ENCODE measurements around the gene PDLIM1.

The PDLIM1 gene

GRCh38 chr10:95201736-95202135 is 89.1 kb downstream of the PDLIM1 start:
- no peak overlapping the region for H3K27ac ChIP-seq (replicated peaks)
- no peak overlapping the region for H3K4me3 ChIP-seq (replicated peaks; ENCODE audit: insufficient read depth, low read length)
- no peak for DNase-seq (ENCODE audit: low read depth in 1 of 2, low spot score in 1 of 2)
- no peak for TF ChIP-seq REST (IDR thresholded peaks at IDR 0.05; ENCODE audit: insufficient replicate concordance, low read depth)
- no peak for TF ChIP-seq POLR2AphosphoS5 (IDR thresholded peaks at IDR 0.05; ENCODE audit: low read depth)
- no peak for TF ChIP-seq GABPA (IDR thresholded peaks at IDR 0.05; ENCODE audit: low read depth)
- no peak for TF ChIP-seq SPI1 (IDR thresholded peaks at IDR 0.05; ENCODE audit: borderline replicate concordance, low read depth)
- TF ChIP-seq CTCF (IDR thresholded peaks at IDR 0.05; ENCODE audit: insufficient read depth, low read length) = no peak
- no peaks in the 10 kb centered on the region for H3K27me3 ChIP-seq (ENCODE audit: insufficient read depth, poor library complexity, severe bottlenecking)

GRCh38 chr10:95196046-95196445 is 94.8 kb downstream of the PDLIM1 start:
- no peak for DNase-seq (ENCODE audit: low read depth in 1 of 2, low spot score in 1 of 2)
- TF ChIP-seq CTCF (IDR thresholded peaks at IDR 0.05; ENCODE audit: insufficient read depth, low read length) (no peak), REST (IDR thresholded peaks at IDR 0.05; ENCODE audit: insufficient replicate concordance, low read depth) (no peak), GABPA (IDR thresholded peaks at IDR 0.05; ENCODE audit: low read depth) (no peak), SPI1 (IDR thresholded peaks at IDR 0.05; ENCODE audit: borderline replicate concordance, low read depth) (no peak), POLR2AphosphoS5 (IDR thresholded peaks at IDR 0.05; ENCODE audit: low read depth) (no peak)
- Histone ChIP-seq H3K27ac (replicated peaks) (no peak overlapping the region), H3K27me3 (ENCODE audit: insufficient read depth, poor library complexity, severe bottlenecking) (no peaks in the 10 kb centered on the region), H3K4me3 (replicated peaks; ENCODE audit: insufficient read depth, low read length) (no peak overlapping the region)

DNA sequence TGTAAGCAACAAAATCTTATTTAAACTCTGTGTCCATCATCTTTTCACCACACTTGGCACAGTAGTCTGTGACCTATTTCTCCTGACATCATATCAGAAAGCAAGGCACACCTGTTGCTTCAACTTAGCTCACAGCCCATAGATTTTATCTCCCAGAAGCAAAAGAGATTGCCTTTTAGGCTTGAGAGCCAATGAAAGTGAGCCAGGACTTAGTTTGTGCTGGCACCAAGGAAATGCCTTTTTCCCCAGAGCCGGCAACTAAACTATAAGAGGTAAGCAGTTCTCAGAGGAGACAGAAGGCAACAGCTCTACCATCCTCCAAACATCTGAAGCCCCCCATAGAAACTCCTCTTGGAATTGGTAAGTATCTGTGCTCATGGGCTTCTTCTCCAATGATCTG is 96.9 kb downstream of the PDLIM1 start, which contains the start of gene ACSM6:
ACSM6 (plus strand) TSS at position 295 of the 400 bp plus-strand sequence. CDS start 248 bp downstream, outside the sequence.
- no peak within 1 kb of the TSS for H3K27ac ChIP-seq (replicated peaks)
- DNase-seq (ENCODE audit: low read depth in 1 of 2, low spot score in 1 of 2) = no peak
- H3K27me3 ChIP-seq (ENCODE audit: insufficient read depth, poor library complexity, severe bottlenecking) = peaks cover 2% of the 10 kb centered on the region
- TF ChIP-seq REST (IDR thresholded peaks at IDR 0.05; ENCODE audit: insufficient replicate concordance, low read depth) = no peak
- TF ChIP-seq GABPA (IDR thresholded peaks at IDR 0.05; ENCODE audit: low read depth) = no peak
- no peak for TF ChIP-seq POLR2AphosphoS5 (IDR thresholded peaks at IDR 0.05; ENCODE audit: low read depth)
- no peak for TF ChIP-seq SPI1 (IDR thresholded peaks at IDR 0.05; ENCODE audit: borderline replicate concordance, low read depth)
- TF ChIP-seq CTCF (IDR thresholded peaks at IDR 0.05; ENCODE audit: insufficient read depth, low read length) = no peak
- H3K4me3 ChIP-seq (replicated peaks; ENCODE audit: insufficient read depth, low read length) = no peak within 1 kb of the TSS

Measured in HL-60 (cell line).